Stomach (tissue), 9 donors: ENCODE data around the gene CDC6. TPM values are rescaled to one million over a fixed set of nuclear protein-coding genes. Genes with fewer than 3 reads are reported as not detected.

Source experiments
- DNase-seq, 2 donors: peaks; one replicate each; pipeline versions ENCODE4 v3.0.0 to v3.0.0-alpha.2; 2013 to 2019
- H3K27ac ChIP-seq, 5 donors: fragments of 200-600 bp in 4 of 5; sonication (generic) in 4 of 5; one replicate each; pipeline ENCODE4 v1.5.1; 2013 to 2019; ENCODE audit warnings: mild to moderate bottlenecking in 1 of 5, moderate library complexity in 1 of 5
- H3K27me3 ChIP-seq, 3 donors: fragments of 200-600 bp; sonication (generic); one replicate each; pipeline ENCODE4 v1.5.1; 2017 to 2019; ENCODE audit warnings: mixed run types in 1 of 3
- H3K36me3 ChIP-seq, 4 donors: fragments of 200-600 bp; sonication (generic); 1 replicate in 3 of 4; 2 replicates in 1 of 4; pipeline ENCODE4 v1.5.1; 2016 to 2019
- H3K4me1 ChIP-seq, 4 donors: fragments of 200-600 bp; sonication (generic); one replicate each; pipeline ENCODE4 v1.5.1; 2016 to 2019
- H3K4me3 ChIP-seq, 4 donors: fragments of 200-600 bp; sonication (generic) in 3 of 4; one replicate each; pipeline ENCODE4 v1.5.1; 2016 to 2019; ENCODE audit warnings: mild to moderate bottlenecking in 1 of 4
- H3K9me3 ChIP-seq, 4 donors: fragments of 200-600 bp; sonication (generic); one replicate each; pipeline ENCODE4 v1.5.1; 2016 to 2019
- CTCF ChIP-seq, 7 experiments: fragments of 450-650 bp in 4 of 7; fragments of 200-600 bp in 3 of 7; sonication (generic) in 3 of 7; IDR thresholded peaks; one replicate each; pipeline ENCODE4 v1.5.1; 2016 to 2019; ENCODE audit warnings: antibody characterized with exemption in 7 of 7, control low read depth in 2 of 7, mild to moderate bottlenecking in 1 of 7
- EP300 ChIP-seq: sonication (generic); formaldehyde crosslinking; IDR thresholded peaks from one replicate; pipeline ENCODE4 v1.6.1; 2017; ENCODE audit warnings: antibody characterized with exemption
- POLR2A ChIP-seq, 4 donors: fragments of 450-650 bp; IDR thresholded peaks; one replicate each; pipeline ENCODE4 v1.6.1; 2016; ENCODE audit warnings: antibody characterized with exemption in 4 of 4, control low read depth in 2 of 4, mild to moderate bottlenecking in 1 of 4, moderate library complexity in 1 of 4
- POLR2AphosphoS5 ChIP-seq, 3 donors: sonication (generic); formaldehyde crosslinking; IDR thresholded peaks; one replicate each; pipeline ENCODE4 v1.6.1; 2016; ENCODE audit warnings: antibody characterized with exemption in 3 of 3
- WGBS, 5 donors: extraction: QIAGEN DNeasy Blood & Tissue Kit in 3 of 5; methylation state at CpG; one replicate each; pipeline versions ENCODE4 v1.1.5 to v1.1.7; 2013 to 2018; 5-methylcytosine and 5-hydroxymethylcytosine counted together
- intact Hi-C: fragments of 100-400 bp; cut with DNase I; formaldehyde crosslinking; loops from one replicate; pipeline ENCODE4 v1.15.1; 2023; ENCODE audit warnings: low total_unique reads
- polyA plus RNA-seq, 3 donors: library from polyadenylated mRNA; stranded (reverse); fragments of 200-250 nt; gene quantifications; one replicate each; pipeline ENCODE4 v1.2.3, GENCODE V29; 2013
- total RNA-seq, 5 donors: library from RNA; depleted of rRNA; stranded (reverse); fragments of >200 nt; gene quantifications; one replicate each; pipeline versions ENCODE4 v1.1.0 to v1.2.3, GENCODE V29; 2014 to 2016
- donor health status: healthy with polysubstance abuse.
- donor health status: Bipolar disorder and iron deficiency.
- donor health status: healthy.

CDC6 gene
- total and polyA plus RNA-seq, 8 donors, result 1.1 to 9.8 (median 3.1) TPM; not detected in 1

GRCh38 chr17:40309949-40310510 is 22.4 kb downstream of the CDC6 start:
- peak in 1 of 2 donors; percentile 64 for DNase-seq
- intact Hi-C loops, result no loop called here
- 39 to 69% (median 55%) methylated on average over 2 of the region's 2 CpGs for WGBS, 5 donors

GRCh38 chr17:40310882-40311391 is 23.3 kb downstream of the CDC6 start:
- no peaks in the 10 kb centered on the region for H3K27me3 ChIP-seq
- intact Hi-C loops, result no loop called here
- H3K27ac ChIP-seq, result peak overlapping the region in 4 of 5 donors; percentile 53 to 98 (median 81)
- H3K9me3 ChIP-seq, result no peaks in the 10 kb centered on the region
- WGBS, 5 donors, result 35 to 42% (median 38%) methylated on average over 7 of the region's 7 CpGs
- no peak overlapping the region for H3K4me3 ChIP-seq
- H3K4me1 ChIP-seq, result peaks cover 88 to 100% (median 94%) of the 10 kb centered on the region in 4 donors
- TF ChIP-seq POLR2AphosphoS5 (IDR thresholded peaks at IDR 0.05) (no peak), POLR2A (IDR thresholded peaks at IDR 0.05) (no peak), EP300 (no peak), CTCF (IDR thresholded peaks at IDR 0.05) (no peak)
- peak in 1 of 2 donors; percentile 54 for DNase-seq
- no peaks in the 10 kb centered on the region for H3K36me3 ChIP-seq

More at GRCh38 chr17:40309949-40310510, 22.4 kb downstream of the CDC6 start:
- TF ChIP-seq CTCF (IDR thresholded peaks at IDR 0.05) (no peak), EP300 (no peak), POLR2A (IDR thresholded peaks at IDR 0.05) (no peak), POLR2AphosphoS5 (IDR thresholded peaks at IDR 0.05) (no peak)
- H3K27me3 ChIP-seq, result no peaks in the 10 kb centered on the region
- no peaks in the 10 kb centered on the region for H3K9me3 ChIP-seq
- peak overlapping the region in 4 of 5 donors; percentile 69 to 98 (median 84) for H3K27ac ChIP-seq
- H3K36me3 ChIP-seq, result no peaks in the 10 kb centered on the region
- peaks cover 81 to 93% (median 88%) of the 10 kb centered on the region in 4 donors for H3K4me1 ChIP-seq
- peak overlapping the region in 2 of 4 donors; percentile 42 to 49 for H3K4me3 ChIP-seq

- intact Hi-C loops, result no loop called here
- no peaks in the 10 kb centered on the region for H3K27me3 ChIP-seq
- WGBS, 5 donors, result 17 to 41% (median 24%) methylated on average over 2 of the region's 2 CpGs
Observed at GRCh38 chr17:40311575-40311974, 23.9 kb downstream of the CDC6 start.

GRCh38 chr17:40312131-40312731 is 24.6 kb downstream of the CDC6 start:
- no peaks in the 10 kb centered on the region for H3K27me3 ChIP-seq
- H3K9me3 ChIP-seq, result no peaks in the 10 kb centered on the region
- H3K27ac ChIP-seq, result peak overlapping the region; percentile 17 to 98 (median 66)
- intact Hi-C loops, result no loop called here
- peaks cover 91 to 100% (median 97%) of the 10 kb centered on the region in 4 donors for H3K4me1 ChIP-seq
- no peak for TF ChIP-seq CTCF (IDR thresholded peaks at IDR 0.05)
- no peak for TF ChIP-seq EP300
- no peak for TF ChIP-seq POLR2AphosphoS5 (IDR thresholded peaks at IDR 0.05)
- TF ChIP-seq POLR2A (IDR thresholded peaks at IDR 0.05), result no peak
- DNase-seq, result no peak
- no peaks in the 10 kb centered on the region for H3K36me3 ChIP-seq
- 23 to 49% (median 30%) methylated on average over 7 of the region's 7 CpGs for WGBS, 5 donors
- no peak overlapping the region for H3K4me3 ChIP-seq

More at GRCh38 chr17:40311575-40311974, 23.9 kb downstream of the CDC6 start:
- Histone ChIP-seq H3K4me1 (peaks cover 91 to 100% (median 97%) of the 10 kb centered on the region in 4 donors), H3K36me3 (no peaks in the 10 kb centered on the region), H3K9me3 (no peaks in the 10 kb centered on the region), H3K4me3 (no peak overlapping the region), H3K27ac (peak overlapping the region; percentile 17 to 98 (median 66))
- DNase-seq, result peak; percentile 55 to 61
- TF ChIP-seq POLR2A (IDR thresholded peaks at IDR 0.05) (no peak), POLR2AphosphoS5 (IDR thresholded peaks at IDR 0.05) (peak in 1 of 3 donors; percentile 41)
